ENCODE measurements around the gene KRT6B.
"Not testable (repeated sequence)": the region's sequence is repeated elsewhere in the genome, so short reads cannot be mapped to it uniquely, and the experiment has no call there.

KRT6B gene

DNA sequence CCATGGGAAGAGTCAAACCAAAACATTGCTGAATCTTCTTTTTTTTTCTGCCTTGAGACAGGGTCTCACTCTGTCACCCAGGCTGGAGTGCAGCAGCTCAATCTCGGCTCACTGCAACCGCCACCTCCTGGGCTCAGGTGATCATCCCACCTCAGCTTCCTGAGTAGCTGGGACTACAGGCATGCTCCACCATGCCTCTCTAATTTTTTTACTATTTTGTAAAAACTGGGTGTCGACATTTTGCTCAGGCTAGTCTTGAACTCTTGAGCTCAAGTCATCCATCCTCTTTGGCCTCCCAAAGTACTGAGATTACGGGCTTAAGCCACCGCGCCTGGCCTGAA is 16.3 kb downstream of the KRT6B start:
- DNase-seq: no peak

DNA sequence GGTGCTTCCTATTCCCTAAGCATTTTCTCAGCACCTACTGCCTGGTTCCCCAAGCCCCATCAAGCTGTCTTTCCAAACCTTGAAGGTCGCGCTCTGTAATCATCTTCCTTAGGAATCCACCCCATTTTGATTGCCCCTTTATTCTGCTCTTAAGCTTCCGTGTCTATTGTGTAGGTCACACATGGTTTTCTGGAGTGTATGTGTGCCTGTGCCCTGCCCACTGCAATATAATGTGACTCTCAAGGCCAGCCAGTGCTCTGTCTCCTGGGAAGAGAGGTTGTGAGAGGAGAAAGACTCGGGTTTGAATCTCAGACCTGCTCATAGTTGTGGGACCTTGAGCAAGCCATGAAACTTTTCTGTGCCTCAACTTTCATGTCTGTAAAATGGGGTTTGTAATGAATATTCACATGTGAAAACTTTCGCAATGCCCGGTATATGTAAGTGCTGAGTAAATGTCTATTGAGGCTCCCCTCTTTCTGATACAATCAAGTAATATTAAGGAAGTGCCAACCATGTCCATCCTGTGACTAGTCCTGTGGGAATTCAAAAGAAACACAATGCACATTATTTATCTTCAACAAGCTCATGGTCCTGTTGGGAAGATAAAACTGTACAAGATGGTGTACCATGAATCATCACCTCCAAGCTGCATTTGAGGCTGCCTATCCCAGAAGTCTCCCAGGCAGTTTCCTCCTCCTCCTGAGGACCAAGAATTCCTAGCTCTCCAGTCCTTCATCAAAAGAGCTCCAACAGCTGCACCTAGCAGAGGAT is 17.0 kb downstream of the KRT6B start:
- DNase-seq: no peak

DNA sequence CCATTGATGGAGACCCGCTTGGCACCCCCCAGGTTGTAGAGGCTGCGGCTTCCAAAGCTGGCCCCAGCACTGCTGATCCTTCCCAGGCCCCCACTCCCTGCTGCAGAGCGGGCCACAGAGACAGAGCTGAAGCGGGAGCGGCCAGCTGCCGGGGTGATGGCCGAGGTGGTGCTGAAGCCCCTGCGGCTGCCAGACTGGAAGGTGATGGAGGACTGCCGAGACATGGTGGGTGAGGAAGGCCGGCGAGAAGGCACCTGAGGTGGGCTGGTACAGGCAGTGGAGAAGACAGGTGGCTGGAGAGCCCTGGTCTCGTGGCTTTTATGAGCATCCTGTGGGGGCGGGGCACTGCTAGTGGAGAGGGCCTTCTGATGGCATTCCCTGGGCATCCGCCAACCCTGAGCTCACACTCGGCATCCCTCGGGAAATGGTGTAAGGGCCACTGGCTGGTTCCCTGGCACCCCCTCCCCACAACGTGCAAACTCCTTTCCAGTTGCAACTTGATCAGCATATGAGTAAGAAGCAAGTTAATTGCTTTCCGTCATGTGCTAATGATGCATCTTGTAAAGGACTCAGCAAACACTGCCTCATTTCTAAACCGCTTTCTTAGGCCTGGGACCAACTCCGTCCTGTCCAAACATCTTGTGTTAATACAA is 17.7 kb downstream of the KRT6B start, which contains the start of gene KRT75:
TSS of gene KRT75 (minus strand) at position 291 of the 653 bp plus-strand sequence. CDS start at position 224, 67 bp downstream.
- DNase-seq: no peak

DNA sequence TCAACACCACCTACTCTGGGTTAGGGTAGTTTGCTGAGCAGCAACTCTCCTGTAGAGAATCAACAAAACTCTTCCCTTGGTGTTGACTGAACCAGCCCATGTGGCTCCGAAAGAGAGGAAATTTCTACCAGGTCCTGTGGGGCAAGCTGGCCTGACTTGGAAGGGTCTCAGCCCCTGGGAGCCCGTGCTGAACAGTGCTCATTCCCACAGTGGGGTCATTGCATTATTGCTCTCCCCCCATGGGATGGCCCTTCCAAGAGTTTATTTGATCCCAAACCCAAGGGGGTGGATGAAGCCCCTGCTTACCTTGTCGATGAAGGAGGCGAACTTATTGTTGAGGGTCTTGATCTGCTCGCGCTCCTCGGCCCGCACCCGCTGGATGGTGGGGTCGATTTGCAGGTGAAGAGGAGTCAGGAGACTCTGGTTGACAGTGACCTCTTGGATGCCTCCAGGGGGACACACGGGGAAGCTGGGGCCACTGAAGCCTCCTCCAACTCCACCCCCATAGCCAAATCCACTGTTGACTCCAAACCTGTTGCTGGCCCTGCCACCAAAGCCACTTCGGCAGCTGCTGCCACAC is 18.4 kb downstream of the KRT6B start:
- DNase-seq: no peak

DNA sequence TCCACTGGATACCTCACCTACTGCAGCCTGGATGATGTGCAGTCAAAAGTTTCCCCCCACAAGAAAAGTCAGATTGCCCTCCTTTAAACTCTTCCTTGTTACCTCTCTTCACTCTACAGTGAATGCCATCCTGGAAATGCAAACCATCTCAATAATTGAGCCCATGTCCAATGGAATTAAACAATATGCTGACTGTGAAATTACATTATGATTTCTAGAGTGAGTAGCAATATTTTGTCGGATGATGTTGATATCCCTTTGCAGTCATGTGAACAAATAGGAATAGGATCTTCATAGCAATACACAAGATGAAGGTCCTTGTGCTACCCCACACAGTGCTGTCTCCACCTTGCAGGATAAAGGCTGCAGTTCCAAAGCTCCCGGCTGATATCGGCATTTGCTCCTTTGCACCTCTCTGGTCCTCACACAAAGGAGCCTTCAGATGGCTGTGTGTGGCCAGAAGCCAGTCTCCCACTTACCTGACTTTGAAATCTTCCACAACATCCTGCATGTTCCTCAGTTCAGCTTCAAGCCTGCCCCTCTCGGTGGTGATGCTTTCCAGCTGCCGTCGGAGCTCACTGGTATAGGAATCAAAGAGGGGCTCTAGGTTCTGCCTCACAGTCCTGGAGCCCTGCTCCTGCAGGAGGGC is 19.3 kb downstream of the KRT6B start:
- DNase-seq: no peak

DNA sequence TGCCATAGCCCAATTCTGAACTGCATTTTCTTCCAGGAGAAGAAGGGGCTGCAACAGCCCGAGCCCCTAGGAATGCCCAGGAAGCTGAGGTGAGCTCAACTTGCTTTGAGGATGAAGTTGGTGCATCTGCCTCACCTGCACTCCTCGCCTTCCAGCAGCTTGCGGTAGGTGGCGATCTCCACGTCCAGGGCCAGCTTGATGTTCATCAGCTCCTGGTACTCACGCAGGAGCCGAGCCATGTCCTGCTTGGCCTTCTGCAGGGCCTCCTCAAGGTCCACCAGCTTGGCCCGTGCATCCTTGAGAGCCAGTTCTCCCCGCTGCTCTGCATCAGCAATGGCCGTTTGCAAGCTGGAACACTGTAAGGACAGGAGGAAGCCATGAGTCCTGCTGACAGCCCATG is 23.8 kb downstream of the KRT6B start:
- no peak for DNase-seq

DNA sequence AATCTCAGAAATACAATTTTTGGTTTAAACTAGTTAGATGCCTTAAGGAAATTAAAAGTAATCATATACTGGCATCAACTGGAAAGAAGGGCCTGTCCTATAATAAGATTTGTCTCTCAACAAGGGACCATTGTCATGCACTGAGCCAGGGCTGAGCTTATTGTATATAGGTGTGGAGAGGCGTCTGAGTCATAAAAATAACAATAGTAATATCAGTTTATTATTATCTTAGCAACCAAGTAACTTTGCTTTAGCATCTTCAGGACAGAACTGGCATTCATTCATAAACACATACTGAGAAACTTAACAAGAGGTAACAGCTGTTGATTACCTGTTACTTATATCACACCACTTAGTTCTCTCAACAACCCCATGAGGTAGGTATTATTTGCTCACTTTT is 24.9 kb downstream of the KRT6B start:
- no peak for DNase-seq

DNA sequence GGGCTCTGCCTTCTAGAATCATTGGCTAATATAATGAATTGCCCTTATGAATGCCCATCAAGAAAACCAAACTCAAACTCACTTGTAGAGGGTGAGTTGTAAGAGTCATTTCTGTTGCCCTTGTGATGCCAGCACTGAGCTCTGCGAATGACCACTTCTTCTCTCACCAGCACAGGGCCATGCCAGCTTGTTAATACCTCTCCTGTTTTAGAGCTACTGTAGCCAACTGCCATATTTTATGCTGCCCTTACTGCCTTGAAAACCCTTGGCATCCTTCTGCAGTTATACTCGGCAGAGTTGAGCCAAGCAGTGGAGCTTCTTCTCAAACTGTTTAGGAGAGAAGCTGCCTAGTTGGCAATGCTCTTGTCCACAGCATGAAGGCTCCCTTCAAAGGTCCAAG is 25.9 kb downstream of the KRT6B start:
- no peak for DNase-seq

DNA sequence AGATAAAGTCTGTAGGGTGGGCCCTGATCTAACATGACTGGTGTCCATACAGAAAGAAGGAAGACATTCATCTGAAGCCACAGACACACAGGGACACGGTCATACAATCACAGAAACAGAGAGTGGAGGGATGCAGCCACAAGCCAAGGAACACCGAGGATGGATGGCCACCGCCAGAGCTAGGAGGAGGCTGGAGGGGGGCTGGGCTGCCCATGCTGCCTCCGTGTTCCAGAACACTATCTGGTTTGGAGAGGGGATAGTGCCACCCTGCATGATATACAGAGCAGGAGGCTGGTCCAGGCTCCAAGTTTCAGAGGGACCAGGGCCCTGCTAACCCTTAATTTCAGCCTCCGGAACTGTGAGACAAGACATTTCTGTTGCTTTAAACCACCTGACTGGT is 26.5 kb downstream of the KRT6B start:
- no peak for DNase-seq

DNA sequence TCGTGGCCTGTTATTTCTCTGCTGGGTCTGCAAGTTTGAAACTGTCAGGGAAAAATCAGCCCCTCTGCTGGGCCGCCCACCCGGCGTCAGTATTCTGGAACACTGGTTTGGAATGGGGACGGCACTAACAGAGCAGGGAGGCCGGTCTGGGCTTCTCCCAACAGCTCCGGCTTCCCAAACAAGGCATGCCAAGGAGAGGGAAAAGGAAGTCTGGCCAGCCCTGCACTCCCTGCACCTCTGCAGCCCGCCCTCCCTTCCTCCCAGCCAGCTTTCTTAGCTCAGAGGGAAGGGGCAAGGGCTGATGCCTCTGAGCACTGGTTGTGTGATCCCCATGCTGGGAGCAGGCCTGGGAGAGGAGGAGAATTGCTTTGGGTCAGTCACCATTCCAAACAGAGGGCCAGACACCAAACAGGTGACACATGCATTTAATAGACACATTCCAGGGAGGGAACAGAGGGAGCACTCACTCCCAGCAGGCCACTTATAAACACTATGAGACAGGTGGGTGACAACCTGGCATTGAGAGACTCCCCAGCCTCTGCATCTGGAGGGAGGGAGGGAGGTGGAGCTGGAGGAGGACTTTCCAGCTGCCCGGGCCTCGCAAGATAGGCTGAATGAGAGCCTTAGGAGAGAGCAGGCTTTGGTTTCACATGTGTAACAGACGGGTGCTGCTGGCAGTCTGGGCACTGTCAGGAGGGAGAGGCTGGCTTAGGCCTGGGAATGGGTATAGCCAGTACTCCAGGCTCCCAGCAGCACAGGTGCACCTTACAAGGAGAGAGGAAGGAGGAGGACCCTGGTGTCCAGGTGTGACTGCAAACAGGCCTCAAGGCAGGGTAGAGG is 28.1 kb downstream of the KRT6B start:
- no peak for DNase-seq

DNA sequence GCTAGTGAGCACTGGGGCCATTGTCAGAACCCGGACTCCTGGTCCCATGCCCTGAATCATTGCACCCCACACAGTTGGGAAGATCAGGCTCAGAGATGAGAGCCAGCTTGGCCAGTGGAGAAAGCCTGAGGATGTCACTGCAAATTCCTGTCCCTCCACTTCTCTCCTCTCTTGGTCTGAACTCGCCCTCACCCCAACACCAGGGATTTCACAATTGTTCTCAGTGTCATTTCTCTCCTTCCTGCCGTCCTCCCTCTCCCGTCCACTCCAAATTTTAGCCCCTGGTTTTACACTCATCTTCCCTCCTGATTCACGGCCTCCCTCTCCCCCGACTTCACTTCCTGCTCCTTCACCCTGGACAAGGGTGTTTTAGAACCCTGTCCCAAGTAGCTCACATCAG is 28.9 kb downstream of the KRT6B start:
- DNase-seq: no peak

DNA sequence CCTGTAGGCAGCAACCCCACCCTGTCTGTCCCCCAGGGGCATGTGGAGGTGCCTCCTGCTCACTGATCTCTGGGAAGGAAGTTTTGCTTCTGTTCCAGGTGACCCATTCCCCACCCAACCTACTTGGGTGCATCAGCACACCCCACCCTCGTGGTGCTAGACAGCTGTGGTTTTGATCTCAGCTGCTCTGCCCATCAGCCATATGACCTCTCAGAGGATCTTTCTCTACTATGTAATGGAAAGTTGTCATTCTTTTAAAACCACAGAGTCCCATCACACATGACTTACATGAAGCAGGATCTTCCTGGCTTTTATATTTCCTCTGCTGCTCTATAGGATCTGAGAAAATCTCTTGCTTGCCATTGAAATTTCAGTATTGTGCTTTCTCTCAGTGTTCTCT is 32.3 kb downstream of the KRT6B start:
- no peak for DNase-seq

DNA sequence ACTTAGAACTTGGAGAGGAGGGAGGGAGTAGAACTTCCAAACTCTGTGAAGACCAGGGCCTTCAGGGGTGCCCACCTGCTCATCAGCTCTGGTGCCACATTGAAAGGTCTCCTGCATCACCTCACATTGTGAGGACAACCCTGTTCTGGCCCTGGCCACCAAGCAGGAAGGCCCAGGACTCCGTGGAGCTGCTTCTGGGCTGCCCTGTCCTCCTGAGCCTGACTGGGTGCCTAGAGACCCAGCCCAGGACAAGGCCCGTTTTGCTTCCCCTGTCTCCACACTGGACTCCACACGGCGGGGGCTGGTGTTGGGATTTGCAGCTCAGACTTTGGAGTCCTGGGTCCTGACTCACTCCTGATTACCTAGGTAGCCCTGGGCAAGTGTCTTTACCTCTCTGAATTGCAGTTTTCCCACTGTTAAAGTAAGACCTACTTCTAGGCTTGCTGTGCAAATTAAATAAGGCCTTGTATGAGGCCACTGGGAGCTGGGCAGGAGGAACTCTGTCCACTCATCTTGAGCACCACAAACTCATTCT is 33.3 kb downstream of the KRT6B start:
- no peak for DNase-seq

DNA sequence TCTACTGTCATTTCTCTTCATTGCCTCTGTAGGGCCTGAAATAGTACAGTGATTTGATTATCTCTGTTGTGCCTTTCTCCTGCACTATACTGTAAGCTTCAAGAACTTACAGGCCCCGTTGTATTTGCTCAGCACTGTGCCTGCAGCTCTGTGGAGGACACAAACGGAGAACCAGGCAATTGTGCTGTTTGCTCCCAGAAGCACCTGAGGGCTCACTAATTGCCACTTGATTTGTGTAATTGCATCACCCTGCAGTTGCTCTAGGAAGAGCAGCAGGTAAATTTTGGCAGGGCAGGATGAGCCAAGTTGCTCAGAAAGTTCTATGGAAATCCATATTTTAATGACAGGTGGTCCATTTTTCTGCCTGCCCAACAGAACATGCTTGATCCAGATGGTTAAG is 34.2 kb downstream of the KRT6B start:
- DNase-seq: no peak

DNA sequence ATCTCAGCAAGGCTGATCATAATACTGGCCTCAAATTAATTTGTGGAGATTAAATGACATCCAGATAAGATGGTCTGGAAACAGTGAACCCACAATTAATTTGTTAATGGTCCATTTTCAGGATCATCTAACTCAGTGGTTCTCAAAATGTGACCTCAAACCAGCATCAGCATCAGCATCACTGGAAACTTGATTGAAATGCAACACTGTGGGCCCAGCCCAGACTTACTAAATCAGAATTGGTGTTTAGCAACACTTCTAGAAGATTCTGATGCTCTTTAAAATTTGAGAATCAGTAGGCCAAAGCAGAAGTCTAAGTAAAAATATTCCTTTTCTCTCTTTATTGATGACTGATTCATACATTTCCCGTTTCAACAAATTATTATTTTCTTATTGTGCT is 35.2 kb downstream of the KRT6B start:
- DNase-seq: no peak

DNA sequence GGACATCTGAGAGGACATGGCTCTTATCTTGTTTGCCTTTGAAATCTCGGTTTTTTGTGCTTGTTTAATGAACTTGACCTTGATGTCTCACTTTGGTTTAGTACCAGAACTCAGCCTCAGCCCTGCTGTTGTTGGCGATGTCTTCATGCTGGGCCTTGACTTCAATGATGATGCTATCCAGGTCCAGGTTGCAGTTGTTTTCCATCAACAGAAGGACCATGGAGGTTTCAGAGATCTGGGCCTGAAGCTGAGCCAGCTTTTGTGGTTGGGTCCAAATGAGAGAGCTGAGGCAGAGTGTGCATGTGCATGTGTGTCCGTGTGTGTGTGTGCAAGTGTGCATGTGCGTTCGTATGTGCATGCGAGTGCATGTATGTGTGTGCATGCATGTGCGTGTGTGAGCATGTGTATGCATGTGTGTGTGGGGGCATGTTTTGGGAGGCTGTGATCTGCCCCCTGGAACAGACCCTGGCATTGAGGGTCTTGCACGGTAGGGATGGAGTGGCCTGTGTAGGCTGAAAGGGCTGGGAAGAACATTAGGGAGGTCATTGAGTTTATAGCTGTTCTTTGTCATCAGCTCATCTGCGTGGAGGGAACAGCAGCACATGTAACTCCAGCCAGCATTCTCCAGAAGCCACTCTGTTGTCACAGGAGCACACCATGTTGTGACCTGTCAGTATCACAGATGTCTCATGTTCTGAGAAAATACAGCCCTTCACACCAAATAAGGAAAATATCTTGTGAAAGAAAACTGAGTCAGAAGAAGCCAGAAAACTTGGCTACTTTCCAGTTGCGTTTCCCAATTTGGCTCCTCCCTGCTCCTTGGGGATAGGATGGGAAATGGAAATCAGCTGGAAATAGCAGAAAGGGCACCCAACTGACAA is 35.8 kb downstream of the KRT6B start:
- no peak for DNase-seq

DNA sequence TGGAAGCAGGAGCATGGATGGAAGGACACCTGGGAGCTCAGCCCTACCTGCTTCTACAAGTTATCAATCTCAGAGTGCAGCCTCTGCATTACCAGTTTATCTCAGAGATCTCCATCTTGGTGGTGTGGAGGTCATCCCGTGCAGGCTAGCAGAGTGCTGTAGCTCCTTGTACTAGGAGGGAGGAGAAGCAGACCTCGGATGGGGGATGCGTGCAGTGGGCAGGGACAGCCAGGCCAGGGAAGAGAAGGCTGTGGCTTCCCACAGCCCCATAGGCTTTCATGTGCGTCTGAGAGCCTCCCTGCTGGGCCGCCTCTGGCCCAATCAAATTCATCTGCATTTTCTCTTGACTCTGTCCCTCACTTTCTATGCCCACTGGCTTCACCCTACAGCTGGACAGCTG is 37.0 kb downstream of the KRT6B start:
- DNase-seq: no peak

DNA sequence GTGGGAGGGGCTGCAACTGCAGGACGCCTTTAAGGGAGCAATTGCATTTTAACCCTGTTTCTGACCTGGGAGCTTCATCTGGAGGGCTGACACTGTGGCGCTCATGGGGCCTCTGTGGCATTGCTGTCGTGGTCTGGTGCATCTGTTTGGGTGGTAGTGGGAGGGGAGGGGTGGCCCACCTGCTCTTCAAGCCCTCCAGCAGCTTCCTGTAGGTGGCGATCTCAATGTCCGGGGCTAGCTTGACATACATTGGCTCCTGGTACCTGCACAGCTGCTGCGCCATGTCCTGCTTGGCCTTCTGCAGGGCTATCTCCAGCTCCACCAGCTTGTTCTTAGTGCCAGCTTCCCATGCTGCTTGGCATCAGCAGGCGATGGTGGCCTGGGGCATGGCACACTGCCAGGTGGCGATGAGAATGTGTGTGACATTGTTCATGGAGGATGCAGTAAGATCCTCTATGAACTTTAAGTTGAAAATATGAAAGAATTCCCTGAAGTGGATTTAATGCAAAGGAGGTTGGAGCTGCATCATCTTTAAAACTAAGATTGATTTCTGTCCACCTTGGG is 38.1 kb downstream of the KRT6B start:
- DNase-seq: no peak

DNA sequence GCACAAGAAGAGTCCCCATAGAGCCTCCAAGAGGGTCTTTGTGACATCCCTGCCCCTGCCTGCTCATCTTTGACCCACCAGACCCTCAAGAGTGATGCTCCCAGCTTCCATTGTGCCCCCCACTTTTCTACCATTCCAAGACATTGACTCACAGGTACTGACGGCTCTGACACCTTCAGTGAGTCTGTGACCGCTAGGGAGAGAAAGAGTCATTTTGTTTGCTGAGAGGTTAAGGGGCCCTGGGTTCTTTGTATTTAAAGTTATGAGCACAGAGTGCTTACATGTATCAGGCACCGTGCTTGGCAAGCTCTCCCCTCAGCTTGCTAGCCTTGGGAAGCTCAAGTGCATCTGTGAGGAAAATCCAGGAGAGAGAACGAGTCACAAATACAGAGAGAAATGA is 38.7 kb downstream of the KRT6B start:
- DNase-seq: no peak

DNA sequence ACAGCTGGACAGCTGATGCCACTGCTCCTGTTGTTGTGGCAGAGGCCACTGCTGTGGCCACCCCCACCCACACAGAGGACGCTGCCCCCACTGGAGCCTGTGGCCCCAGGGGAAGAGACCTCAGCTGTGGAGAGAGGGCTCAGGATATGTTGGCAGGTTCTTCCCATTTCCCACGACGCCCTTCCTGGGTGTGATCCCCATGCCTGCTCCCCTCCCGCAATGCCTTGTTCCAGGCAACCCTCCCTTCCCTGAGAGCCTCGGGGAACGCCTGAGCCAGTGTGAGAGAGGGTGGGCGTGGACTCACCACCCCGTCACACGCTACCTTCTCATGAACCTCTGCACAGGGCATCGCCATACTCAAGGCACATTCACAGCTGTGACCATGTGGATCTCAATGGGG is 40.1 kb downstream of the KRT6B start:
- no peak for DNase-seq

DNA sequence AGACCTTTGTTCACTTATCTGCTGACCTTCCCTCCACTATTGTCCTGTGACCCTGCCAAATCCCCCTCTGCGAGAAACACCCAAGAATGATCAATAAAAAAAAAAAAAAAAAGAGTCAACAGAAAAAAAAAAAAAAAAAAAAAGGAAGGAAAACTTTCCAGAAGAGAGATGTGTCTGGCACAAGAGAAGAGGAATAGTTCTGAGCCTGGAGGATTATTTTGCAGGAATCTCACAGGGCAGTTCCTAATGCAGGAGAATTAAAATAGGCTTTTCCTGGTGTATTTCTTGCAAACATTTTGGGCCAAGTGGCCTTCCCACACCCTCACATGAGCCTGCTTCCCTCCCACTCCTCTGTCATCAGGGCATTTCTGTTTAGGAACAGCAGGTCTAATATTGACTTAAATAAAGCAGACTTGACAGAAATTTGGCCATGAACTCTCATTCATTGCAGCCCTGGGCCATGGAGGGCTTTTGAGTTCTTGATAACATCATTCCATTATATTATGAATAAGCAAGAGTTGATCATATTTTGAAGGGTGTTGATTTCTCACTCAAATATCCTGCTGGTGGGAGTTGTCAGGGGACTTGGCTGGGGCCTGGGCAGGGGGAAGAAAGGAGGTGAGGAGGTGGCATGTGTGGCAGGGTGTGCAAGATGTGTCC is 41.2 kb downstream of the KRT6B start:
- not testable (repeated sequence) for DNase-seq
